ENCODE measurements around the gene TSPOAP1.

DNA sequence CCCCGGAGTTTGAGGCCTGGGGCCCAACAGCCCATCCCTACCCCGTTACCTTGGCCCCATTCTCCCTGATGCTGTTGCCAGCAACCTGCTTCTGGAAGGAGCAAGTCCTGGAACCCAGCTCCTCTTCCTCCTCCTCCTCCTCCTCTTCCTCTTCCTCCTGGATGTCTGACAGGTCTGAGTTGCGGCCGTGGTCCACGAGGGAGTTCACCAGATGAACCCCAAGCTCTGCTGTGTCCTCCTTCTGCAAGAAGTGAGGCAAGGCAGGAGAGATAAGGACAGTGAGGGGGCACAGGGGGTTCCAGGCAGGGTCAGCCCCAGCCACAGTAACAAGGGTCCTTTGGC, 18.7 kb downstream of the TSPOAP1 start:
- TF ChIP-seq, protein P1, sequence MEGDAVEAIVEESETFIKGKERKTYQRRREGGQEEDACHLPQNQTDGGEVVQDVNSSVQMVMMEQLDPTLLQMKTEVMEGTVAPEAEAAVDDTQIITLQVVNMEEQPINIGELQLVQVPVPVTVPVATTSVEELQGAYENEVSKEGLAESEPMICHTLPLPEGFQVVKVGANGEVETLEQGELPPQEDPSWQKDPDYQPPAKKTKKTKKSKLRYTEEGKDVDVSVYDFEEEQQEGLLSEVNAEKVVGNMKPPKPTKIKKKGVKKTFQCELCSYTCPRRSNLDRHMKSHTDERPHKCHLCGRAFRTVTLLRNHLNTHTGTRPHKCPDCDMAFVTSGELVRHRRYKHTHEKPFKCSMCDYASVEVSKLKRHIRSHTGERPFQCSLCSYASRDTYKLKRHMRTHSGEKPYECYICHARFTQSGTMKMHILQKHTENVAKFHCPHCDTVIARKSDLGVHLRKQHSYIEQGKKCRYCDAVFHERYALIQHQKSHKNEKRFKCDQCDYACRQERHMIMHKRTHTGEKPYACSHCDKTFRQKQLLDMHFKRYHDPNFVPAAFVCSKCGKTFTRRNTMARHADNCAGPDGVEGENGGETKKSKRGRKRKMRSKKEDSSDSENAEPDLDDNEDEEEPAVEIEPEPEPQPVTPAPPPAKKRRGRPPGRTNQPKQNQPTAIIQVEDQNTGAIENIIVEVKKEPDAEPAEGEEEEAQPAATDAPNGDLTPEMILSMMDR (conservative IDR thresholded peaks at IDR 0.05; ENCODE audit: low read length), result no peak
- no peak for TF ChIP-seq EZH2phosphoT487 (IDR thresholded peaks at IDR 0.05; ENCODE audit: borderline replicate concordance)
